Lower leg skin (tissue), 4 donors: ENCODE data around the gene CCDC102A. TPM values are rescaled to one million over a fixed set of nuclear protein-coding genes. Genes with fewer than 3 reads are reported as not detected.
A peak's percentile ranks its signal among the peaks of the same experiment; 100 is the strongest.

Experiments used
- DNase-seq, 2 donors: peaks; one replicate each; pipeline ENCODE4 v3.0.0-alpha.2; 2019; ENCODE audit warnings: low spot score in 2 of 2
- H3K4me3 ChIP-seq: fragments of 200-600 bp; sonication (generic); 2 replicates; pipeline ENCODE4 v1.5.1; 2017; ENCODE audit warnings: mild to moderate bottlenecking, low read depth; ENCODE audit not compliant: poor library complexity, severe bottlenecking
- CTCF ChIP-seq, 3 donors: fragments of 450-650 bp; IDR thresholded peaks; one replicate each; pipeline ENCODE4 v1.5.1; 2016; ENCODE audit warnings: antibody characterized with exemption in 3 of 3, mild to moderate bottlenecking in 3 of 3, moderate library complexity in 2 of 3
- POLR2A ChIP-seq, 2 donors: fragments of 450-650 bp; IDR thresholded peaks; one replicate each; pipeline ENCODE4 v1.6.1; 2016 to 2017; ENCODE audit warnings: antibody characterized with exemption in 2 of 2, mild to moderate bottlenecking in 1 of 2, moderate library complexity in 1 of 2
- WGBS, 2 donors: methylation state at CpG; one replicate each; pipeline ENCODE4 v1.1.5; 2018; 5-methylcytosine and 5-hydroxymethylcytosine counted together
- intact Hi-C: fragments of 100-400 bp; cut with DNase I; formaldehyde crosslinking; loops from one replicate; pipeline ENCODE4 v1.15.0; 2023; ENCODE audit warnings: low total_unique reads
- total RNA-seq, 4 donors: library from RNA; depleted of rRNA; stranded (reverse); fragments of >200 nt; gene quantifications; one replicate each; pipeline ENCODE4 v1.1.0, GENCODE V29; 2016

Gene CCDC102A
- total RNA-seq, 4 donors from 2014 or later = 13.7 to 18.9 (median 16.4) TPM

GRCh38 chr16:57533431-57534336 lies 2.7 kb downstream of the CCDC102A start:
- H3K4me3 ChIP-seq = no peak overlapping the region
- 26 to 34% methylated on average over 16 to 19 of the region's 19 CpGs for WGBS, 2 donors
- DNase-seq = peak; percentile 37 to 88
- TF ChIP-seq POLR2A (IDR thresholded peaks at IDR 0.05) = no peak
- no peak for TF ChIP-seq CTCF (IDR thresholded peaks at IDR 0.05)
- intact Hi-C loops = no loop called here

GRCh38 chr16:57532266-57532625 lies 4.1 kb downstream of the CCDC102A start:
- peak in 1 of 2 donors; percentile 81 for DNase-seq
- no peak overlapping the region for H3K4me3 ChIP-seq
- 34 to 60% methylated on average over 7 of the region's 7 CpGs for WGBS, 2 donors
- intact Hi-C loops = no loop called here
- no peak for TF ChIP-seq CTCF (IDR thresholded peaks at IDR 0.05)
- no peak for TF ChIP-seq POLR2A (IDR thresholded peaks at IDR 0.05)

GRCh38 chr16:57531635-57532265 lies 4.6 kb downstream of the CCDC102A start:
- no peak overlapping the region for H3K4me3 ChIP-seq
- WGBS, 2 donors = 76 to 81% methylated on average over 8 of the region's 8 CpGs
- intact Hi-C loops = no loop called here
- TF ChIP-seq POLR2A (IDR thresholded peaks at IDR 0.05) (no peak), CTCF (IDR thresholded peaks at IDR 0.05) (no peak)
- DNase-seq = peak in 1 of 2 donors; percentile 77

- H3K4me3 ChIP-seq = no peak overlapping the region
- WGBS, 2 donors = 86 to 89% methylated on average over 3 of the region's 3 CpGs
- peak in 1 of 2 donors; percentile 45 for DNase-seq
- TF ChIP-seq CTCF (IDR thresholded peaks at IDR 0.05) (no peak), POLR2A (IDR thresholded peaks at IDR 0.05) (no peak)
- intact Hi-C loops = no loop called here
These were observed 5.2 kb downstream of the CCDC102A start for GRCh38 chr16:57531253-57531575.

- WGBS, 2 donors = 85 to 89% methylated on average over 22 of the region's 22 CpGs
- intact Hi-C loops = no loop called here
- H3K4me3 ChIP-seq = no peak overlapping the region
- TF ChIP-seq CTCF (IDR thresholded peaks at IDR 0.05) = no peak
- TF ChIP-seq POLR2A (IDR thresholded peaks at IDR 0.05) = no peak
- DNase-seq = peak in 1 of 2 donors; percentile 80
These were observed 5.7 kb downstream of the CCDC102A start for GRCh38 chr16:57530522-57531252.
